ENCODE measurements around the gene SLC38A10.

SLC38A10 gene

GRCh38 chr17:81264640-81265039 lies 30.5 kb downstream of the SLC38A10 start:
- H3K4me3 ChIP-seq (ENCODE audit: low read depth in 1 of 2, low read length in 1 of 2): no peak overlapping the region
- peaks cover 41 to 42% of the 10 kb centered on the region in 2 experiments for H3K4me1 ChIP-seq (ENCODE audit: control insufficient read depth in 1 of 2, insufficient read depth in 1 of 2, low read depth in 1 of 2, low read length in 1 of 2)
- no peak for TF ChIP-seq CTCF (IDR thresholded peaks at IDR 0.05)
- H3K9me3 ChIP-seq: no peaks in the 10 kb centered on the region
- no peak overlapping the region for H3K27ac ChIP-seq
- peaks cover 71% of the 10 kb centered on the region for H3K36me3 ChIP-seq
- no peaks in the 10 kb centered on the region for H3K27me3 ChIP-seq

GRCh38 chr17:81263371-81264181 lies 31.5 kb downstream of the SLC38A10 start:
- peaks cover 73% of the 10 kb centered on the region for H3K36me3 ChIP-seq
- peaks cover 31 to 33% of the 10 kb centered on the region in 2 experiments for H3K4me1 ChIP-seq (ENCODE audit: control insufficient read depth in 1 of 2, insufficient read depth in 1 of 2, low read depth in 1 of 2, low read length in 1 of 2)
- no peak overlapping the region for H3K27ac ChIP-seq
- H3K27me3 ChIP-seq: no peaks in the 10 kb centered on the region
- no peaks in the 10 kb centered on the region for H3K9me3 ChIP-seq
- H3K4me3 ChIP-seq (ENCODE audit: low read depth in 1 of 2, low read length in 1 of 2): no peak overlapping the region
- no peak for TF ChIP-seq CTCF (IDR thresholded peaks at IDR 0.05)

- H3K27me3 ChIP-seq: no peaks in the 10 kb centered on the region
- H3K4me1 ChIP-seq (ENCODE audit: control insufficient read depth in 1 of 2, insufficient read depth in 1 of 2, low read depth in 1 of 2, low read length in 1 of 2): peaks cover 14 to 15% of the 10 kb centered on the region in 2 experiments
- H3K36me3 ChIP-seq: peaks cover 92% of the 10 kb centered on the region
- H3K27ac ChIP-seq: no peak overlapping the region
- H3K4me3 ChIP-seq (ENCODE audit: low read depth in 1 of 2, low read length in 1 of 2): no peak overlapping the region
- no peaks in the 10 kb centered on the region for H3K9me3 ChIP-seq
- TF ChIP-seq CTCF (IDR thresholded peaks at IDR 0.05): no peak
Observed at GRCh38 chr17:81261582-81262336, 33.3 kb downstream of the SLC38A10 start.

GRCh38 chr17:81261096-81261495 lies 34.0 kb downstream of the SLC38A10 start:
- H3K4me3 ChIP-seq (ENCODE audit: low read depth in 1 of 2, low read length in 1 of 2): no peak overlapping the region

GRCh38 chr17:81260641-81261040 lies 34.5 kb downstream of the SLC38A10 start:
- Histone ChIP-seq H3K27me3 (no peaks in the 10 kb centered on the region), H3K9me3 (no peaks in the 10 kb centered on the region), H3K27ac (no peak overlapping the region), H3K36me3 (peaks cover 98% of the 10 kb centered on the region), H3K4me1 (ENCODE audit: control insufficient read depth in 1 of 2, insufficient read depth in 1 of 2, low read depth in 1 of 2, low read length in 1 of 2) (peaks cover 7% of the 10 kb centered on the region in 2 experiments), H3K4me3 (ENCODE audit: low read depth in 1 of 2, low read length in 1 of 2) (no peak overlapping the region)
- no peak for TF ChIP-seq CTCF (IDR thresholded peaks at IDR 0.05)

More at GRCh38 chr17:81261096-81261495, 34.0 kb downstream of the SLC38A10 start:
- Histone ChIP-seq H3K27me3 (no peaks in the 10 kb centered on the region), H3K4me1 (ENCODE audit: control insufficient read depth in 1 of 2, insufficient read depth in 1 of 2, low read depth in 1 of 2, low read length in 1 of 2) (peaks cover 8% of the 10 kb centered on the region in 2 experiments), H3K9me3 (no peaks in the 10 kb centered on the region), H3K27ac (no peak overlapping the region), H3K36me3 (peaks cover 98% of the 10 kb centered on the region)
- no peak for TF ChIP-seq CTCF (IDR thresholded peaks at IDR 0.05)
